Measurements from ENCODE around the gene GBF1.
"Not testable (repeated sequence)": the region's sequence is repeated elsewhere in the genome, so short reads cannot be mapped to it uniquely, and the experiment has no call there.

GBF1 gene

DNA sequence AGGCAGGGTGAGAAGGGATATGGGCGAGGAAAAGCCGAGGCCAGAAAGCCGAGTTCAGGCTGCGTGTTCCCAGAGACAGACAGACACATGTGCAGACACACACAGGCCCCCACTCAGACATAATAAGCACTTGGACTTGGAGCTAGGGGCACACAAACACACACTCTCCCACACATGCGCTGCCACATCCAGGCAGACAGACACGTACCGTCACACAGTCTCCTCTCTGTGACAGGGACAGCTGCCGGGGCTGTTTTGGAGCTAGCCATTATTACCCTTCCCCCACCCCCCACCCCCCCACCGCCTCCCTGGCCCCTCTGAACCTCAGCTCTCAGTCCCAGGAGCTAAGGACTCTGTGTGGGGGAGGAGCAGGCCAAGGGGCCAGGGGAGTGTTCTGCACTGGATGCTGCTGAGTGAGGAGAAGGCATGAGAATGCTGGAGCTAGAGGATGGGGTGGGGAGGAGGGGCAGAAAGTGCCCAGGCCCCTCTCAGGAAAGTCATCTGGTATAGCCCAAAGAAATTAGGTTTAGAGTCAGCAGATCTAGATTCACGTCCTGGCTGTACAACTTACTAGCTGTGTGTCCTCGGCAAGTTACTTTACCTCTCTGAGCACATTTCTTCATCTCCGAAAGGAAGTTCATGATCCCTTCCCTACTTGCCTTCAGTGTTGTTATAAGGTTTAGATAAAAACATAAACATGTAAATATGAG lies 10.3 kb upstream of the GBF1 start:
- no peak for DNase-seq

DNA sequence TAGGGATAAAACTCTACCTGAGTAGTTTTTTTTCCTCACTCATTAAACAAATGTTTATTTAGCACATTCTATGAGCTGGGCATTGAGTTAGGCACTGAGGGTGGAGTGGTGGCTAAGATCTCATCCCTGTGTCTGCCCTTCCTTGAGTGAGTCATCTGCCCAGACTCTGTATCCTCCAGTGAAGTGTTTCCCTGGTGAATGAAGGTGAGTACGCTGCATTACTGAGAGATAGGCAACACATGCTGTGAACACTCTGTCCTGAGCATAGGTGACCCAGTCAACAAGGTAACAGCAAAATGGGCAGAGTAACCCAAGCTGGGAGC lies 9.8 kb upstream of the GBF1 start:
- DNase-seq = no peak

DNA sequence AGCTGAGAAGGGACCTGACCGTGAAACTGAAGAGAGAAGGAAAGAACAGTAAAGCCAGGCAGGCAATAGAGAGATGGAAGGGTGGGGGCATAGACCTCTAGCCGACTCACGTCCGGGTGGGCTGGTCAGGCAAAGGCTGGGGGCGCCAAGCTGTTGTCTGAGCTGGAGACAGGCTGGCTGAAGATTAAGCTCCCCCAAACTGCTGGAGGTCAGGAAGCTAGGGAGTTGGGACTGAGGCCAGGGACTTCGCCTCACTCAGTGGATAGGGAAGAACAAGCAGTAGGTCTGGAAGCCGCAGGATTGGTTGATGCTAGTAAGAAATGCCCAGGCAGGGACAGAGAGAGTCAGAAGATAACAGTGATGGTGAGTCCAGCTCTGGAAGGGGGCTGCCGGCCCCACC lies 9.3 kb upstream of the GBF1 start:
- no peak for DNase-seq

DNA sequence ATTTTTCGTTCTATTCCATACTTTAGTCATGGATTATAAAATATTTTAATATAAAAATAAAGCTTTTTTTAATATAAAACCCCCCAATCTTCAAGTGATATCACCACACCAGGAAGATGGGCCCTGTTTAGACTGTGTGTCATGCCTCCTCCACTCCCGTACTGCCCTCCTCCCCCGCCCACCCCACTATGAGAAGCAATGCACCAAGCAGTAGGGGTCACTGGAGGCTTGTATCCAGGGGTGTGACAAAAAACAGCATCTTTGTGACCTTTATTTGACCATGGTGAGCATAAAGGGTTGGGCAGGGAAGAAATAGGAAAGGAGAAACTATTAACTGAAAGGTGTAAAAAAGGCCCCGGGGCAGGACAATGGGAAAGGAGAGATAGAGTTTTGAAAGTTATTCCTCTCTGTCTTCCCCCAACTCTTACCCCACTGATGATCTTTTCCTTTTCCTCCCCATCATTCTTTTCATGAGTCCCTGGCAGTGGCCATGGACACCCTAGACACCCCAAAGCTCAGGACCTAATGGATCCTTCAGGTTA lies 7.5 kb upstream of the GBF1 start:
- no peak for DNase-seq

DNA sequence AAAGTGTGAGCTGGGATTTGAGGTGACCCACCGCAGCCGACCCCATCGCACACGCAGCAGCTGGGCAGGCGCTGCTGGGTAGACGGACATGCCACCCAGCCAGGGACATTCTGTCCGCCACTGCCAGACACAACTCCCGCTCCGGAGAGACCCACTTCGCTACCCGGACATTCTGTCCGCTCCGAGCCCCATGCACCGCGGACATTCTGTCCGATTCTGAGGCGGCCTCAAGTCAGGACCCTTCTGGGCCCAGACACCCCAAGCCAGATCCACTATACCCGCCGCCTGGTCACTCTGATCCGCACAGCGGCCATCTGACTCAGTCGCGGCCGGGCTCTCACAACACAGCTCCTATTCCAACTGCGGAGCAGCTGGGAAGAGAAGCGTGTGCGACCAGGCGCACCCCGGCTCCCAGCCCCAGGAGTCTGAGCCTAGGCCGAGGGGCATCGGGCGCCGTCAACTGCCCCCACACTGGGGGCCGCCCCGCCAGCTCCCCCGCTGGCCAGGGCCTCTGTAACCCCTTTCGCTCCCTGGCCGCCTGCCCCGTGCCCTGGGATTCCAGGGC lies 4.8 kb upstream of the GBF1 start:
- DNase-seq = peak; percentile 58

DNA sequence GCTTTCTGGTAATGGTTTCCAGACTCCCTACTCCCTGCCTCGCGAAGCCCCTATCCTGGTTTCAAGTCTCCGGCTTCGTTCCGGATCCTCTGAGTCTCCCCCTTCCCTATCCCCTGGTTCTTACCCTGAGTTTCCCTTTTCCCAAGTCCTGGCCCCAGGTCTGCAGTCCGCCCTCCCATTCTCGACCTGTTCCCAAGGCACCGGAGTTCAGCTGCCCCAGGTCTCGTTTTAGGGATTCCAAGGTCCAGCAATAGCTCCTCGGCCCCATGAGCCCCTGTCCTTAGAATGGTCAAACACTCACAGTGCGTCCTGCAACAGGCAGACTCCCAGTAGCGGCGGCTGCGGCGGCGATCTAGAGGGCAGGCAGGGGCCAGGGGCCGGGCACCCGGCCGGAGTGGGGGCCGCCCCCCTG lies 4.3 kb upstream of the GBF1 start:
- DNase-seq = no peak

DNA sequence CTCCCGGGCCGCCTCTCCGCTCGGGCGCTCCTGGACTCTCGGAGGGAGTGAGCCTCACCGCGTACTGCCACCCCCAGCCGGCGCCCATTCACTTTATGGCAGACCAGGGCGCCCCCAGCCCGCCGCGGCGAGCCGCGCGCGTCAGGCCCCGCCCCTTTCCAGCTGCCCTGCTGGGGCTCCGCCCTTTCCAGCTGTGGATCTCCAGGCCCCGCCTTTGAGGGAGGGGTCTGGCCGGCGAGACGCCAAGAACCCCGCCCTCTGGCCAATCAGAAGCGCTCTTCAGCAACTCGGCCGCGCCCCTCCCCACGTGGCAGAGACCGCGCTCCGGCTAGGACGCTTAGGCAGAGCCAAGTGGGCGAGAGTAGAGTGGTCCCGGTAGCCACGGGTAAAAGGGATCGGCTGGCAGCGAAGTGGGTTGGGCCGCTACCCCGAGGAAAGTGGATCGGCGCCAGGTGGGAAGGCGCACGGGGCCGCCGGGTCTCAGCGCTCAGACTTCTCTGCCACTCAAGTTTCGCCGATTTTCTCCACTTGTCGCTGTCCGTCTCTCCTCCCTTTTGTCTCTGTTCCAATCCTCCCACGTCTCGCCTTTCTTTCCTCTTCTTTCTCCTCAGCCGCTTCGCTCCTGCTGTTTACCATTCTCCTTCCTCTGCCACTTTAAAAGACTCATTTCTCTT lies 3.8 kb upstream of the GBF1 start, which contains the start of gene PITX3:
TSS of gene PITX3 (minus strand) at position 69 of the 674 bp plus-strand sequence. CDS start 9,432 bp downstream, outside the sequence.
- DNase-seq = peak; percentile 96

DNA sequence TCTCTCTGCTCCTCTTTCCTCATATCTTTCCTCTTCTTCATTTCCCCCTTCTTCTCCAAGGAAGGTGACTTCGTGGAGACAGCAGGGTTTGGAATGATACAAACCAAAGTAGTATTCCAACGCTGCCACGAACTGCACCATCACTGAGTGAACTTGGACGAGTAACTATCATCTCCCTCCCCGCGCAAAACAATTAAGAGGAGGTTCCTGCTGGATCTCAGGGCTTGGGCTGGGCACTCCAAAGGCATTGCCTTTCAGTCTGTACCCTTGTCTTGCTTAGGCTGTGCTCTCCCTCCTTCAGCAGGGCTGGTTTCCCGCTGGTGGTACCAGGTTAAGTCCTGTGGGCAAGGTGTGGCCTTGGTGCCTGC lies 3.2 kb upstream of the GBF1 start:
- no peak for DNase-seq

DNA sequence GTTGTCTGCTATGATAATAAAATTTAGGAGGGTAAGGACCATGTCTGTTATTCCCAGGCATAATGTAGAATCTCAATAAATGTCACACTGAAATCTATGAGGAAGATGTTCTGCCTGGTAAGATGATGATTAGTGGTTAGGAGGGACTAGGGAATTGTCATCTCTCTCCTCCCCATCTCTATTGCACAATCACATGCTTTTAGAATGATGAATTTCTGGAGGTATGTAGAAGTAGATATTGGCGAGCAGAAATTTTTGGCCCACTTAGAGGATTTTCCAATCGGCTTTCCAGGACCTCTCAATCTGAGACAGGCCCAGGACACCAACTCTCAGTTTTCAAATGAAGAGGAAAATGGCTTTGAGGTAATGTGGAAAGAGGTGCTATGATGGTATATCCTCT lies 2.0 kb upstream of the GBF1 start:
- DNase-seq = no peak

DNA sequence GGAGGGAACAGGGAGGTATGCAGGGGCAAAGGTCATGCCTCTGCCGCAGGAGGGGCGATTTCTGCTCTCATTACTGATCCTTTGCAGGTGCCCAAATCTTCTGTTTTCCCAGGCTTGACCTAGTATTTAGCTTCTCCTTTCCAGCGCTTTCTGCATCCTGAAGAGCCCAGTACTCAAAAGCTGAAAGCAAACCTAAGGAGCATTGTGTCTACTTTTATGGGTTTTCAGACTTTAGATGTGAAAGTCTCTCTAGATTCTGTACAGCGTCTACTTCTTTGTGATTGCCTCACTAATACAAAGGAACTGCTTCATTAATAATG lies 560 bp downstream of the GBF1 start:
- no peak for DNase-seq

DNA sequence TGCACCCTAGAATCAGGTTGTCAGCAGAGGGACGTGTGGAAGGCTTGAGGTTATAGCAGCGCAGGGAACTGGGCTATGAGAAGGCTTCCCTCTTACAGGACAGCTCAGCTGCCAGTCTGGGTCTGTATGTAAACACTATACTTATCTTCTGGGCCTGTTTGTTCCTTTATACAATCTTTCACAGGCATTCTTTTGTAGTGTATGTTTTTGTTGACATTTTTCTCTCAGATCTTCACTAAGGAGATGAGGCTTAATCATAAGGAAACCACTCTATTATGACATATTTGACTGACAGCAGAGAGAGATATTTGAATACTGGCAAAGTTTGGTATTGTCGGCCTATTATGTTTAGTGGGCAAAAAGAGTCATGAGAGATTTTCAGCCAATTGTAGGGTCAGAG lies 929 bp downstream of the GBF1 start:
- no peak for DNase-seq

DNA sequence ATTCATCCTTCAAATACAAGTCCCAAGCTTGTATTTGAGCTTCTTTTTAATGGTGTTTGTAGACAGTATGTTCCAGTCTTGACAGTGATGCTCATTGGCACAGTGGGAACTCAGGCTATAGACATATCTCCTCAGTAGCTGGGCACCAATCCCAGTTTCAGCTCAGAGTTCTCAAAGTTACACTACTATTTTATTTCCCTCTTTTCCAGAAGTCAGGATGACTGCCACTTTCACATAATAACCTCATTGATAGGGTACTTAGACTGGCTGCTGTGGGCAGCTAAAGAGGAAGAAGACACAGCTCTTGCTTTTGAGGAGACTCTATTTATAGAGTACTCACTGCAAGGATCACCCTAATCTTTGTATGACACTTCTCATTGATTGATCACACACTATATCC lies 2.4 kb downstream of the GBF1 start:
- DNase-seq = no peak

DNA sequence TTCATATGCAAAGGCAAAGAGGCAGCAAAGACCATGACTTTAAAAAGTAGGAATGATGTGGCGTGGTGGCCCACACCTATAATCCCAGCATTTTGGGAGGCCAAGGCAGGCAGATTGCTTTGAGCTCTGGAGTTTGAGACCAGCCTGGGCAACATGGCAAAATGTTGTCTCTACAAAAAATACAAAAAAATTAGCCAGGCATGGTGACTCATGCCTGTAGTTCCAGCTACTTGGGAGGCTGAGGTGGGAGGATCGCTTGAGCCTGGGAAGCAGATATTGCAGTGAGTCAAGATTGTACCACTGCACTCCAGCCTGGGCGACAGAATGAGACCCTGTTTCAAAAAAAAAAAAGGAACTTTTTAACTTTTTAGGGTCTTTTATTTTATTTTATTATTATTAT lies 7.2 kb downstream of the GBF1 start:
- not testable (repeated sequence) for DNase-seq

DNA sequence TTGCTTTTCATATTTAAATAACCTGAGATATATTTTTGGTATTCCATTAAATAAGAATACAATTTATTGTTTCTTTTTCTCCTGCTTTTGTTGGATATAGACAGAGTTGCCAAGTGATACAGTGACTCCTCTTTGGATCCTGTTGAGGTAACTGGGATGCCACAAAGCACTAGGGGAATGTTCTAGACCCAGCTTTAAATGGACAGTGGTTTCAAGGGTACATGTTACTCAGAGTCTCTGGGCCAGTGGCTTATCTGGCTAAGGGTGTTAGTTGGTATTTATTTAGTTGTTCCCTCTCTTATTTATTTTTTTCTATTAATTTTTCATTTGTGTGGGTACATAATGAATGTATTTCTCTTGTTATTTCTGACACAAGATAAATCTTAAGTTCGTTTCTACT lies 9.1 kb downstream of the GBF1 start:
- DNase-seq = no peak

DNA sequence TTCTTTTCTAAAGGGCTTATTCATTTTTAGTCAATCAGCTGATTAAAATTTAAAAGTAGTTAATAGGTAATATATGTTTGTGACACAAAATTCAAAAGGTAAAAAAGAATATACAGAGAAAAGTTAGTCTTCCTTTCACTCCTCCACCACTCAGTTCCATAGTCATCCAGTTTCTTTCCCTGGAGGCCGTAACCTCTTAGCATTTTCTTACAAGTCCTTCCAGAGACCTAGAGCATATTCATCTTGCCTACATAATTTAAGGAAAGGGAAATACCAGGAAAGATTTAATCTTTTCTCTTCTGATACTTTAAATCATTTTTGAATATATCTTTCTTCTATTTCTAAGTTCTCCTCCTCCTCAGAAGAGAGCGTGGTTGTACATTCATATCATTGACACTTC lies 10.1 kb downstream of the GBF1 start:
- DNase-seq = no peak

DNA sequence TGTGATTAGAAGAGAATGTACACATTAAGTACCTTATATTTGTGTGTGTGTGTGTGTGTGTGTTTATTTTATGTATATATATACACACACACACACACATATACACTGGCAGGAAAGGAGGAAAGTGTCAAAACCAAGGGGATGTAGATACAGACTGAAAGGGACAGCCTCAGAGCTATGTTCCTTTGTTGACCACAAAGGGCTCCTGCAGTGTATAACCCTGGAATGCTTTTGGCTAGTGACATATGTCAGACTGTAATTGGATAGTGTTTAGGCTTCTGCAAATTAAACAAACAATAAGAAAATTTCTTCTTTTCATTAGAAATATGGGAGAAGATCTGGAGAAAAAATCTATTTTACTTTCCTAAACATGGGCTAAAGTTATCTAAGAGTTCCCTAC lies 15.9 kb downstream of the GBF1 start:
- DNase-seq = peak; percentile 42

DNA sequence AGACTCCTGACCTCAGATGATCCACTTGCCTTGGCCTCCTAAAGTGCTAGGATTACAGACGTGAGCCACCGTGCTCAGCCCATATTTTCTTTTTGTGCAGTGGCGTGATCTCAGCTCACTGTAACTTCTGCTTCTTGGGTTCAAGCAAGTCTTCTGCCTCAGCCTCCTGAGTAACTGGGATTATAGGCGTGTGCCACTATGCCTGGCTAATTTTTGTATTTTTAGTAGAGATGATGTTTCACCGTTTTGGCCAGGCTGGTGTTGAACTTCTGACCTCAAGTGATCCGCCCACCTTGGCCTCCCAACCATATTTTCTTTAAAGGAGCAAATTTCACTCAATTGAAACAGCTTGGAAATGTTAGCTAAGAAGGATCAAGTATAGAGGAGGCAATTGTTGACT lies 16.5 kb downstream of the GBF1 start:
- no peak for DNase-seq

DNA sequence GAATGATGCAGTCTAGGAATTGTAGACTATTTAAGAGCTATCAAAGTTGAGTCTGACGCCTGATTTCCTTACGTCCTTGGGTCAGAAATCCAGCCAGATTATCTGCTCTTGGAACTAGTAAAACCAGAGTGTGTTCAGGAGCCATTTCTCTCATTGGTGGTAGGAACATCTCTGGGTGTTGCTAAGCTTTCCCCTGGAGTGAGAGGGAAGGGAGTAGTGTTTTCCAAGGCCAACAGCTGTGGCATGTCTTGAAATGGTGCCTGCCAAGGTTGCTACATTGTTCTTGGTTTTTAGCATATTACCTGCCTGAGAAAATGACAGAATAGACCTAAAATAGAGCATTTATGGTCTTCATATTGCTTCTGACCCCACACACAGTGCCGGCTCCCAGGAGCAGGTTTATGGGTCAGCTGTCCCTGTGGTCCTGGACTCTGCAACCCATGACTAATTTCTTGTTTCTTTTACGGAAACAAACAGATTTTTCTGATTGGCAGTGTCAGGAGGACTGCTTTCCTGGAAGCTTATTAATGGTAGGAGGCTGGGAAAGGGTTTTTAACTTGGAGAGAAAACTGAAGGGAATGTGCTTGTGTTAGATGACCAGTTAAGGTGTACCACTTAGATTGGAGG lies 17.5 kb downstream of the GBF1 start:
- DNase-seq = no peak

DNA sequence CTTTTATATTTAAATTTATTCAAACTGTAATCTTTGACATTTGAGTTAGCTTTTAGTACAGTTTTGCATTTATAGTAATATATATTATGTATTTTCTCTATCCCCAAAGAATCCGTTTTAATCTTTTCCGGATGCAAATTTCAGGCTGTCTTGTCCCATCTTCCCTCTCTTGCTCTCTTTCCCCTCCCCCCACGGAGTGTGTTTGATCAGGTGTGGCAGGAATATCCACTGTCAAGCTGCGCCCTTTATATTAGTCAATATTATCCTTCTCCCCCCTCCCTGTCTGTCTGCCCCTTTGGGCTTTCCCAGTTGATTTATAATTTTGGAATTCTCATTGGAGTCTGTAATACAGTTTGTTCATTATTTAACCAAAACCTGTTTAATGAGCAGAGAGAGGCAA lies 19.0 kb downstream of the GBF1 start:
- no peak for DNase-seq

DNA sequence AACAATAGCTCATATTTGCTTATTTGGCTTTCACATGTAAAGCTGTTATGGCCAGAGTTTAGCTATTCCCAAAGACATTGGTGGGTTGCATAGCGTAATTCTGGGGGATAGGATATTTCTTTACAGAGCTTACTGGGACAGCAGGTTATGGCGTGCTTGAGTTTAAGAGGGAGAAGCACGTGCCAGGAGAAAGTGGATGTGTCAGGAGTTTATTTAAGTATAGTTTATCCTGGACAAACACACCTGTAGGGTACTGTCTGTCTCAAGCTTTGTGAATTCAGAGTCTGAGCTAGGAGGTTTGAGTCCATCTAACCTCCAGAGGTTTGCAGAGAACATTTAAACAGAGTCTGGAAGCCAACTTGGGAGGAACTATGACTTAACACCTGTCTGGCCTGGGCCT lies 21.3 kb downstream of the GBF1 start:
- no peak for DNase-seq

DNA sequence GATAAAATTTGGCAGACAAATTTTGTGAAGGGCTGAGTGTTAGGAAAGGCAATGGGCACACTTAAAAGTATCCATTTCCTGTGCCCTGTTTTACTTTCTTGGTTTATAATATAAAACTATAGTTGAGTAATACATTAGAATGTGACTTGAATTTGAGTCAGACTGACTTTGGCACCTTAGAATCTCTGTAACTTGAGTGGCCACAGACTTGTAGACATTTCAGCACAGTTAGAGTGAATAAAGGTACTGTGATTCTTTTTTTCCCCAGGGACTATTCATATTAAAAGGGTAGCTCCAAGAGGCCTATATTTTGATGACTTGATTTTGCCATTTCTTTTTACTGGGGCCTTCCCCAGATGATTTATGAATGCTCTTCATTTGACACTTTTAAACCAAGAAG lies 22.4 kb downstream of the GBF1 start:
- no peak for DNase-seq

DNA sequence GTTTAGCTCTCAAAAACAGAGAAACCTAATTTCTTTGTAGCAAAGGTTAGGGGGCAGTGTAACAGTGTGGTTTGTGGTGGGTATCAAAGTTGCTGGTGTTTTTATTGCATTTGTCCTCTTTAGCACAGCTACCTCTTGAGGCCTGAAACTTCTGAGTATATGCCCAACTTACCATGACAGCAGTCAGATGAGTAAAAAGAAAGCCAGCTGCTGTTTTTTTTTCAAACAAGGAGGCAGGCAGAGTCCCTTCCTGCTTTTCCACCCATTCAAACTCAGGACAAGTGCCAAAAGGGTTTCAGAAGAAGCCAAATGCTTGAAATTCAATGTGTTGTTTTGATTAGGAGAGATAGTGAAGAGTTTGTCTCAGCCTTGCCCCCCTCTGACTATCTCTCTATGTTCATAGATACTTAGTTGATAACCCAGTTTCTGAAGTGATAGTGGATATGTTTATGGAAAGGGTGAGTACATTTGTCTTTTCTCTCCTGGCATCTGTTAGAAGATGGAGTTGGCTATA lies 23.1 kb downstream of the GBF1 start:
- DNase-seq = no peak

DNA sequence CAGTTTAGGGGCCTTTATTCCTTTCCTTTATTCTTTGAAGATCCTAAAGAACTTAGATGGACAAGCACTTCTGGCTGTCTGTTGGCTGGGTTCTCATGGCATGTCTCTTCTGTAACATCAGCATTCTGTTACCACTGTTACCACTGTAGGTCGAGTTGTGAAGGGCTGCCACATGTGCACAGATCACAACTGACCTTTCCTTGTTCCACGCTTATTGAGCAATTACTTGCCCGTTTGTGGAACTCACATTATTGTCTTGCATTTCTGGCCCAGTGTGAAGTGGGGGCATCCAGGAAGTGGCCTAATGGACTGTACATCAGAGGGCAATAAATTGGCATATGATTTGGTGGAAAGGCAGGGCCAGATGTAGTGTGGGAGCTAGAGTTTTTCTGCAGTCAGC lies 23.7 kb downstream of the GBF1 start:
- DNase-seq = no peak

DNA sequence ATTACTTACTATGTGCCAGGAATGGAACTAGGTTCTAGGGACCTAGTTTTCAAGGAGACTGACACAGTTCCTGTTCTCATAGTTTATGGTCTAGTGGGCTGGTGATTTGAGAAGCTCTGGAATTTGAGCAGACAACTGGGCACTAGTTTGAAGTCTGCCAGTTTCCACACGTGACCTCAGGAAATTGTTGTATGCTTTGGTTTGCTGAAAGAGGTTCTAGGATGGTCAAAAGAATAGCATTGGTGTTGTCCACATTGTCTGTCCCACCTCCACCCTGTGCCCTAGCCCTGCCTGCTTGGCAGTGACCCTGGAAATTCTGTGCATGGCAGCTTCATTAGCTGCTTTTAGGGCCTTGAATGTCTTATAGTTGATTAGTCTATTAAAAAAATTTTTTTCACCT lies 28.7 kb downstream of the GBF1 start:
- peak; percentile 22 for DNase-seq

Data from eye (tissue), 1 donor.